GM23338 (cell line): ENCODE data around the gene LFNG. TPM values are rescaled to one million over a fixed set of nuclear protein-coding genes. Genes with fewer than 3 reads are reported as not detected.

Experiments used
- ATAC-seq: fragments of 200-7000 bp; cut with Tn5 transposase; 3 replicates; pipeline ENCODE4 v1.9.1; 2020
- DNase-seq: peaks from one replicate; pipeline ENCODE4 v3.0.0-alpha.2; 2015; ENCODE audit warnings: low spot score
- H2AFZ ChIP-seq: fragments of 200-600 bp; sonication (generic); 2 replicates; pipeline ENCODE4 v1.8.0; 2016; ENCODE audit warnings: antibody characterized with exemption, mild to moderate bottlenecking, moderate library complexity
- H3F3A ChIP-seq: fragments of 200-600 bp; sonication (generic); replicated peaks from 2 replicates; pipeline ENCODE4 v1.8.0; 2017; ENCODE audit warnings: antibody characterized with exemption, mixed run types, low read depth
- H3K27ac ChIP-seq: fragments of 200-600 bp; sonication (generic); 2 replicates; pipeline ENCODE4 v1.6.1; 2016; ENCODE audit warnings: low read depth
- H3K27me3 ChIP-seq: fragments of 200-600 bp; sonication (generic); 2 replicates; pipeline ENCODE4 v1.8.0; 2016; ENCODE audit warnings: mild to moderate bottlenecking, mixed run types, moderate library complexity; ENCODE audit not compliant: insufficient read depth
- H3K36me3 ChIP-seq: fragments of 200-600 bp; sonication (generic); 2 replicates; pipeline ENCODE4 v1.8.0; 2016; ENCODE audit warnings: mild to moderate bottlenecking; ENCODE audit not compliant: insufficient read depth
- H3K4me1 ChIP-seq: fragments of 200-600 bp; sonication (generic); 2 replicates; pipeline ENCODE4 v1.8.0; 2016; ENCODE audit warnings: mild to moderate bottlenecking, moderate library complexity; ENCODE audit not compliant: insufficient read depth
- H3K4me2 ChIP-seq: fragments of 200-600 bp; sonication (generic); 2 replicates; pipeline ENCODE4 v1.7.1; 2017; ENCODE audit warnings: mixed run types
- H3K4me3 ChIP-seq: fragments of 200-600 bp; sonication (generic); 2 replicates; pipeline ENCODE4 v1.6.1; 2016; ENCODE audit warnings: mixed run types
- H3K79me2 ChIP-seq: fragments of 200-600 bp; sonication (generic); replicated peaks from 2 replicates; pipeline ENCODE4 v1.8.0; 2017; ENCODE audit warnings: mild to moderate bottlenecking; ENCODE audit not compliant: insufficient read depth
- H3K9me2 ChIP-seq: fragments of 200-600 bp; sonication (generic); 2 replicates; pipeline ENCODE4 v1.8.0; 2017; ENCODE audit not compliant: insufficient read depth
- H4K20me1 ChIP-seq: fragments of 200-600 bp; sonication (generic); replicated peaks from 2 replicates; pipeline ENCODE4 v1.8.0; 2017; ENCODE audit warnings: mild to moderate bottlenecking; ENCODE audit not compliant: insufficient read depth
- H3K27ac Mint-ChIP-seq: 2 replicates; pipeline ENCODE4 v1.8.0; 2020; ENCODE audit warnings: inconsistent platforms, mild to moderate bottlenecking, moderate library complexity, mixed read lengths
- H3K27me3 Mint-ChIP-seq: 3 replicates; pipeline ENCODE4 v1.8.0; 2022; ENCODE audit warnings: low read depth, mild to moderate bottlenecking, moderate library complexity, mixed read lengths, inconsistent platforms; ENCODE audit not compliant: insufficient read depth, poor library complexity
- H3K36me3 Mint-ChIP-seq: 3 replicates; pipeline ENCODE4 v1.8.0; 2021; ENCODE audit warnings: low read depth, mild to moderate bottlenecking, inconsistent platforms, moderate library complexity, mixed read lengths
- H3K4me1 Mint-ChIP-seq: 3 replicates; pipeline ENCODE4 v1.8.0; 2020; ENCODE audit warnings: mild to moderate bottlenecking, inconsistent platforms, mixed read lengths
- H3K4me3 Mint-ChIP-seq: 3 replicates; pipeline ENCODE4 v1.8.0; 2021; ENCODE audit warnings: moderate library complexity, mild to moderate bottlenecking, inconsistent platforms, mixed read lengths
- H3K9me3 Mint-ChIP-seq: 3 replicates; pipeline ENCODE4 v1.8.0; 2020; ENCODE audit warnings: moderate library complexity, mild to moderate bottlenecking, inconsistent platforms, mixed read lengths
- CREB1 ChIP-seq: fragments of 250-450 bp; sonication (Bioruptor Pico); IDR thresholded peaks from 2 replicates; pipeline ENCODE4 v1.5.0; 2020; ENCODE audit warnings: low read depth, mild to moderate bottlenecking, moderate library complexity
- EZH2 ChIP-seq: fragments of 200-600 bp; sonication (generic); IDR thresholded peaks from one replicate; pipeline ENCODE4 v1.8.0; 2017; ENCODE audit warnings: antibody characterized with exemption, mild to moderate bottlenecking, low read depth; ENCODE audit not compliant: unreplicated experiment
- EZH2phosphoT487 ChIP-seq: fragments of 200-600 bp; sonication (generic); IDR thresholded peaks from one replicate; pipeline ENCODE4 v1.8.1; 2018; ENCODE audit warnings: antibody characterized with exemption; ENCODE audit not compliant: unreplicated experiment
- JUNB ChIP-seq: IDR thresholded peaks from one replicate; pipeline ENCODE4 v1.6.1; 2016; ENCODE audit warnings: antibody characterized with exemption; ENCODE audit not compliant: unreplicated experiment
- NANOG ChIP-seq: IDR thresholded peaks from 2 replicates; pipeline ENCODE4 v1.6.1; 2016; ENCODE audit warnings: antibody characterized with exemption, borderline replicate concordance
- POLR2AphosphoS5 ChIP-seq: IDR thresholded peaks from 2 replicates; pipeline ENCODE4 v1.6.1; 2016; ENCODE audit warnings: antibody characterized with exemption, low read depth
- STAT1 ChIP-seq: IDR thresholded peaks from one replicate; pipeline ENCODE4 v1.6.1; 2016; ENCODE audit warnings: antibody characterized with exemption; ENCODE audit not compliant: unreplicated experiment
- ZNF114 ChIP-seq: fragments of 250-450 bp; sonication (Bioruptor Pico); IDR thresholded peaks from 2 replicates; pipeline ENCODE4 v1.5.0; 2020; ENCODE audit warnings: mild to moderate bottlenecking, moderate library complexity
- ZNF331 ChIP-seq: fragments of 250-450 bp; sonication (Bioruptor Pico); IDR thresholded peaks from 2 replicates; pipeline ENCODE4 v1.5.0; 2020; ENCODE audit warnings: low read depth, mild to moderate bottlenecking, moderate library complexity
- polyA plus RNA-seq: library from polyadenylated mRNA; unstranded; fragments of >200 nt; fragmentation: Nextera tagmentation; extraction: Ambion mirVana; gene quantifications from 2 replicates; pipeline ENCODE4 v1.2.1, GENCODE V29; 2016
- total RNA-seq: library from RNA; depleted of rRNA; stranded (reverse); fragments of >200 nt; shearing (Covaris generic); gene quantifications from 2 replicates; pipeline ENCODE4 v1.2.3, GENCODE V29; 2014
- TF ChIP-seq, protein P1 (sequence below): IDR thresholded peaks from one replicate; pipeline ENCODE4 v1.6.1; 2018; ENCODE audit warnings: antibody characterized with exemption; ENCODE audit not compliant: unreplicated experiment
- TF ChIP-seq, protein P2 (sequence below): fragments of 250-450 bp; sonication (Bioruptor Pico); IDR thresholded peaks from 2 replicates; pipeline ENCODE4 v1.5.0; 2020; ENCODE audit warnings: mild to moderate bottlenecking, moderate library complexity
- TF ChIP-seq, protein P3 (sequence below): IDR thresholded peaks from 2 replicates; pipeline ENCODE4 v1.6.1; 2016; ENCODE audit warnings: antibody characterized with exemption
- TF ChIP-seq, protein P4 (sequence below), 2 experiments: fragments of 200-600 bp in 1 of 2; sonication (generic) in 1 of 2; conservative IDR thresholded peaks; 2 replicates each; pipeline versions ENCODE4 v1.5.1 to v1.6.1; 2016 to 2017; ENCODE audit warnings: antibody characterized with exemption in 2 of 2, low read depth in 2 of 2, mild to moderate bottlenecking in 2 of 2, moderate library complexity in 1 of 2

The LFNG gene
- total and polyA plus RNA-seq, 2 experiments from 2014 or later: 1.7 to 35.4 TPM

DNA sequence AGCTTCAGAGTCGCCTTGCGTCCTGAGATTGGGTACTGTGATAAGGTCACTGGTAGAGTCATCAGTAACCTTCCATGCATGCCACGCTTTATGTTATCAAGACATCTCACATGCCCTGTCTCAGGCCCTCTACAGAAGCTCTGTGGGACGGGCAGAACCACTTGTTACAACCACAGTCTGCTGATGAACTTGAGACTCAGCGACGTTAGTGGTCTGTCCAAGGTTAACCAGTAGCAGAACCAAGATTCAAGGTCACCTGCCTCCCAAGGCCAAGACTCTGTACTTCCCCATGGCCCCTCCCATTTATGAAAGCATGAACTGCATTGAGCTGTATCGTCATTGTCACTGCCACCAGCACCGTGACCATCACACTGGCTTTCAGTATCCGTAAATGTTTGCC is 54.2 kb downstream of the LFNG start:
- no peak overlapping the region for H3K4me3 Mint-ChIP-seq
- H3K27me3 Mint-ChIP-seq: peaks cover 11% of the 10 kb centered on the region
- no peaks in the 10 kb centered on the region for H3K27me3 ChIP-seq
- H2AFZ ChIP-seq: no peak overlapping the region
- no peak overlapping the region for H3K4me3 ChIP-seq
- no peaks in the 10 kb centered on the region; the same call in 2 of the 3 replicates for H3K36me3 Mint-ChIP-seq
- ATAC-seq: no peak
- no peak for DNase-seq
- H3K27ac ChIP-seq: no peak overlapping the region
- no peaks in the 10 kb centered on the region for H3K79me2 ChIP-seq
- H3K4me2 ChIP-seq: no peak overlapping the region
- TF ChIP-seq ZNF331 (CRISPR knock-in tag): no peak
- TF ChIP-seq ZNF114 (CRISPR knock-in tag): no peak
- TF ChIP-seq EZH2: no peak
- no peak for TF ChIP-seq STAT1
- TF ChIP-seq, protein P1, sequence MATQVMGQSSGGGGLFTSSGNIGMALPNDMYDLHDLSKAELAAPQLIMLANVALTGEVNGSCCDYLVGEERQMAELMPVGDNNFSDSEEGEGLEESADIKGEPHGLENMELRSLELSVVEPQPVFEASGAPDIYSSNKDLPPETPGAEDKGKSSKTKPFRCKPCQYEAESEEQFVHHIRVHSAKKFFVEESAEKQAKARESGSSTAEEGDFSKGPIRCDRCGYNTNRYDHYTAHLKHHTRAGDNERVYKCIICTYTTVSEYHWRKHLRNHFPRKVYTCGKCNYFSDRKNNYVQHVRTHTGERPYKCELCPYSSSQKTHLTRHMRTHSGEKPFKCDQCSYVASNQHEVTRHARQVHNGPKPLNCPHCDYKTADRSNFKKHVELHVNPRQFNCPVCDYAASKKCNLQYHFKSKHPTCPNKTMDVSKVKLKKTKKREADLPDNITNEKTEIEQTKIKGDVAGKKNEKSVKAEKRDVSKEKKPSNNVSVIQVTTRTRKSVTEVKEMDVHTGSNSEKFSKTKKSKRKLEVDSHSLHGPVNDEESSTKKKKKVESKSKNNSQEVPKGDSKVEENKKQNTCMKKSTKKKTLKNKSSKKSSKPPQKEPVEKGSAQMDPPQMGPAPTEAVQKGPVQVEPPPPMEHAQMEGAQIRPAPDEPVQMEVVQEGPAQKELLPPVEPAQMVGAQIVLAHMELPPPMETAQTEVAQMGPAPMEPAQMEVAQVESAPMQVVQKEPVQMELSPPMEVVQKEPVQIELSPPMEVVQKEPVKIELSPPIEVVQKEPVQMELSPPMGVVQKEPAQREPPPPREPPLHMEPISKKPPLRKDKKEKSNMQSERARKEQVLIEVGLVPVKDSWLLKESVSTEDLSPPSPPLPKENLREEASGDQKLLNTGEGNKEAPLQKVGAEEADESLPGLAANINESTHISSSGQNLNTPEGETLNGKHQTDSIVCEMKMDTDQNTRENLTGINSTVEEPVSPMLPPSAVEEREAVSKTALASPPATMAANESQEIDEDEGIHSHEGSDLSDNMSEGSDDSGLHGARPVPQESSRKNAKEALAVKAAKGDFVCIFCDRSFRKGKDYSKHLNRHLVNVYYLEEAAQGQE: no peak
- no peak for TF ChIP-seq JUNB
- TF ChIP-seq, protein P2, sequence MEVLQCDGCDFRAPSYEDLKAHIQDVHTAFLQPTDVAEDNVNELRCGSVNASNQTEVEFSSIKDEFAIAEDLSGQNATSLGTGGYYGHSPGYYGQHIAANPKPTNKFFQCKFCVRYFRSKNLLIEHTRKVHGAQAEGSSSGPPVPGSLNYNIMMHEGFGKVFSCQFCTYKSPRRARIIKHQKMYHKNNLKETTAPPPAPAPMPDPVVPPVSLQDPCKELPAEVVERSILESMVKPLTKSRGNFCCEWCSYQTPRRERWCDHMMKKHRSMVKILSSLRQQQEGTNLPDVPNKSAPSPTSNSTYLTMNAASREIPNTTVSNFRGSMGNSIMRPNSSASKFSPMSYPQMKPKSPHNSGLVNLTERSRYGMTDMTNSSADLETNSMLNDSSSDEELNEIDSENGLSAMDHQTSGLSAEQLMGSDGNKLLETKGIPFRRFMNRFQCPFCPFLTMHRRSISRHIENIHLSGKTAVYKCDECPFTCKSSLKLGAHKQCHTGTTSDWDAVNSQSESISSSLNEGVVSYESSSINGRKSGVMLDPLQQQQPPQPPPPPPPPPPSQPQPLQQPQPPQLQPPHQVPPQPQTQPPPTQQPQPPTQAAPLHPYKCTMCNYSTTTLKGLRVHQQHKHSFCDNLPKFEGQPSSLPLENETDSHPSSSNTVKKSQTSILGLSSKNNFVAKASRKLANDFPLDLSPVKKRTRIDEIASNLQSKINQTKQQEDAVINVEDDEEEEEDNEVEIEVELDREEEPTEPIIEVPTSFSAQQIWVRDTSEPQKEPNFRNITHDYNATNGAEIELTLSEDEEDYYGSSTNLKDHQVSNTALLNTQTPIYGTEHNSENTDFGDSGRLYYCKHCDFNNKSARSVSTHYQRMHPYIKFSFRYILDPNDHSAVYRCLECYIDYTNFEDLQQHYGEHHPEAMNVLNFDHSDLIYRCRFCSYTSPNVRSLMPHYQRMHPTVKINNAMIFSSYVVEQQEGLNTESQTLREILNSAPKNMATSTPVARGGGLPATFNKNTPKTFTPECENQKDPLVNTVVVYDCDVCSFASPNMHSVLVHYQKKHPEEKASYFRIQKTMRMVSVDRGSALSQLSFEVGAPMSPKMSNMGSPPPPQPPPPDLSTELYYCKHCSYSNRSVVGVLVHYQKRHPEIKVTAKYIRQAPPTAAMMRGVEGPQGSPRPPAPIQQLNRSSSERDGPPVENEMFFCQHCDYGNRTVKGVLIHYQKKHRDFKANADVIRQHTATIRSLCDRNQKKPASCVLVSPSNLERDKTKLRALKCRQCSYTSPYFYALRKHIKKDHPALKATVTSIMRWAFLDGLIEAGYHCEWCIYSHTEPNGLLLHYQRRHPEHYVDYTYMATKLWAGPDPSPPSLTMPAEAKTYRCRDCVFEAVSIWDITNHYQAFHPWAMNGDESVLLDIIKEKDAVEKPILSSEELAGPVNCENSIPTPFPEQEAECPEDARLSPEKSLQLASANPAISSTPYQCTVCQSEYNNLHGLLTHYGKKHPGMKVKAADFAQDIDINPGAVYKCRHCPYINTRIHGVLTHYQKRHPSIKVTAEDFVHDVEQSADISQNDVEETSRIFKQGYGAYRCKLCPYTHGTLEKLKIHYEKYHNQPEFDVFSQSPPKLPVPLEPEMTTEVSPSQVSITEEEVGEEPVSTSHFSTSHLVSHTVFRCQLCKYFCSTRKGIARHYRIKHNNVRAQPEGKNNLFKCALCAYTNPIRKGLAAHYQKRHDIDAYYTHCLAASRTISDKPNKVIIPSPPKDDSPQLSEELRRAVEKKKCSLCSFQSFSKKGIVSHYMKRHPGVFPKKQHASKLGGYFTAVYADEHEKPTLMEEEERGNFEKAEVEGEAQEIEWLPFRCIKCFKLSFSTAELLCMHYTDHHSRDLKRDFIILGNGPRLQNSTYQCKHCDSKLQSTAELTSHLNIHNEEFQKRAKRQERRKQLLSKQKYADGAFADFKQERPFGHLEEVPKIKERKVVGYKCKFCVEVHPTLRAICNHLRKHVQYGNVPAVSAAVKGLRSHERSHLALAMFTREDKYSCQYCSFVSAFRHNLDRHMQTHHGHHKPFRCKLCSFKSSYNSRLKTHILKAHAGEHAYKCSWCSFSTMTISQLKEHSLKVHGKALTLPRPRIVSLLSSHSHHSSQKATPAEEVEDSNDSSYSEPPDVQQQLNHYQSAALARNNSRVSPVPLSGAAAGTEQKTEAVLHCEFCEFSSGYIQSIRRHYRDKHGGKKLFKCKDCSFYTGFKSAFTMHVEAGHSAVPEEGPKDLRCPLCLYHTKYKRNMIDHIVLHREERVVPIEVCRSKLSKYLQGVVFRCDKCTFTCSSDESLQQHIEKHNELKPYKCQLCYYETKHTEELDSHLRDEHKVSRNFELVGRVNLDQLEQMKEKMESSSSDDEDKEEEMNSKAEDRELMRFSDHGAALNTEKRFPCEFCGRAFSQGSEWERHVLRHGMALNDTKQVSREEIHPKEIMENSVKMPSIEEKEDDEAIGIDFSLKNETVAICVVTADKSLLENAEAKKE (CRISPR knock-in tag): no peak
- TF ChIP-seq POLR2AphosphoS5: no peak
- no peak for TF ChIP-seq NANOG
- TF ChIP-seq CREB1 (CRISPR knock-in tag): no peak
- TF ChIP-seq EZH2phosphoT487: no peak
- TF ChIP-seq, protein P3, sequence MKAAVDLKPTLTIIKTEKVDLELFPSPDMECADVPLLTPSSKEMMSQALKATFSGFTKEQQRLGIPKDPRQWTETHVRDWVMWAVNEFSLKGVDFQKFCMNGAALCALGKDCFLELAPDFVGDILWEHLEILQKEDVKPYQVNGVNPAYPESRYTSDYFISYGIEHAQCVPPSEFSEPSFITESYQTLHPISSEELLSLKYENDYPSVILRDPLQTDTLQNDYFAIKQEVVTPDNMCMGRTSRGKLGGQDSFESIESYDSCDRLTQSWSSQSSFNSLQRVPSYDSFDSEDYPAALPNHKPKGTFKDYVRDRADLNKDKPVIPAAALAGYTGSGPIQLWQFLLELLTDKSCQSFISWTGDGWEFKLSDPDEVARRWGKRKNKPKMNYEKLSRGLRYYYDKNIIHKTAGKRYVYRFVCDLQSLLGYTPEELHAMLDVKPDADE: no peak
- TF ChIP-seq, protein P4, sequence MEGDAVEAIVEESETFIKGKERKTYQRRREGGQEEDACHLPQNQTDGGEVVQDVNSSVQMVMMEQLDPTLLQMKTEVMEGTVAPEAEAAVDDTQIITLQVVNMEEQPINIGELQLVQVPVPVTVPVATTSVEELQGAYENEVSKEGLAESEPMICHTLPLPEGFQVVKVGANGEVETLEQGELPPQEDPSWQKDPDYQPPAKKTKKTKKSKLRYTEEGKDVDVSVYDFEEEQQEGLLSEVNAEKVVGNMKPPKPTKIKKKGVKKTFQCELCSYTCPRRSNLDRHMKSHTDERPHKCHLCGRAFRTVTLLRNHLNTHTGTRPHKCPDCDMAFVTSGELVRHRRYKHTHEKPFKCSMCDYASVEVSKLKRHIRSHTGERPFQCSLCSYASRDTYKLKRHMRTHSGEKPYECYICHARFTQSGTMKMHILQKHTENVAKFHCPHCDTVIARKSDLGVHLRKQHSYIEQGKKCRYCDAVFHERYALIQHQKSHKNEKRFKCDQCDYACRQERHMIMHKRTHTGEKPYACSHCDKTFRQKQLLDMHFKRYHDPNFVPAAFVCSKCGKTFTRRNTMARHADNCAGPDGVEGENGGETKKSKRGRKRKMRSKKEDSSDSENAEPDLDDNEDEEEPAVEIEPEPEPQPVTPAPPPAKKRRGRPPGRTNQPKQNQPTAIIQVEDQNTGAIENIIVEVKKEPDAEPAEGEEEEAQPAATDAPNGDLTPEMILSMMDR (conservative IDR thresholded peaks at IDR 0.05; ENCODE audit: low read depth in 2 of 2): no peak
- H3F3A ChIP-seq: 0 out of 2 replicates have a peak, but pooled peaks cover 3% of the 10 kb centered on the region
- H4K20me1 ChIP-seq: no peaks in the 10 kb centered on the region
- H3K36me3 ChIP-seq: no peaks in the 10 kb centered on the region
- H3K4me1 ChIP-seq: no peaks in the 10 kb centered on the region
- no peaks in the 10 kb centered on the region for H3K4me1 Mint-ChIP-seq
- no peaks in the 10 kb centered on the region for H3K9me2 ChIP-seq
- H3K9me3 Mint-ChIP-seq: no peaks in the 10 kb centered on the region
- no peak overlapping the region for H3K27ac Mint-ChIP-seq
